Fibroblast of lung (primary cell): ENCODE results near the gene HNF4A.

ENCODE experiments used
- EZH2 ChIP-seq: IDR thresholded peaks from 2 replicates; pipeline ENCODE4 v1.5.1; 2012; ENCODE audit warnings: low read length, control low read depth, mild to moderate bottlenecking; ENCODE audit errors: missing control alignments
- TF ChIP-seq, protein P1 (sequence below), 2 donors: IDR thresholded peaks in 1 of 2; conservative IDR thresholded peaks in 1 of 2; 1 replicate in 1 of 2; 2 replicates in 1 of 2; pipeline ENCODE4 v1.5.1; 2011 to 2012; ENCODE audit warnings: low read length in 2 of 2, control low read depth in 1 of 2, inconsistent platforms in 1 of 2, low read depth in 1 of 2, mild to moderate bottlenecking in 1 of 2

DNA sequence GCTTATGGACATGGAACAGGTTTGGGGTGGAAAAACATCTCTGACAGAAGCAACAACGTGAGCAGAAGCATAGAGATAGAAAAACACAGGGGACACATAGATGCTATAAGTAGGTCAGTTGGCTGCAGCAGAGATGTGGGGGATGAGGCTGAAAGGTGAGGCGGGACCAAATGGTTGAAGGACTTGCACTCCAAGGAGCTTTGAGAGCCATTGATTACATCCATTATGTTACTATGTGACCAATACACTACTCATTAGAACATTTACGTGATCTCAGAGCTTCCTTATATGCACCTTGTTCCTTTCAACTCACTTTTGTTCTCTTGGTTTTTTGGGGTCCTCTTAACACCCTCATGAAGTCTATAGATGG, 72.3 kb downstream of the HNF4A start:
- TF ChIP-seq, protein P1, sequence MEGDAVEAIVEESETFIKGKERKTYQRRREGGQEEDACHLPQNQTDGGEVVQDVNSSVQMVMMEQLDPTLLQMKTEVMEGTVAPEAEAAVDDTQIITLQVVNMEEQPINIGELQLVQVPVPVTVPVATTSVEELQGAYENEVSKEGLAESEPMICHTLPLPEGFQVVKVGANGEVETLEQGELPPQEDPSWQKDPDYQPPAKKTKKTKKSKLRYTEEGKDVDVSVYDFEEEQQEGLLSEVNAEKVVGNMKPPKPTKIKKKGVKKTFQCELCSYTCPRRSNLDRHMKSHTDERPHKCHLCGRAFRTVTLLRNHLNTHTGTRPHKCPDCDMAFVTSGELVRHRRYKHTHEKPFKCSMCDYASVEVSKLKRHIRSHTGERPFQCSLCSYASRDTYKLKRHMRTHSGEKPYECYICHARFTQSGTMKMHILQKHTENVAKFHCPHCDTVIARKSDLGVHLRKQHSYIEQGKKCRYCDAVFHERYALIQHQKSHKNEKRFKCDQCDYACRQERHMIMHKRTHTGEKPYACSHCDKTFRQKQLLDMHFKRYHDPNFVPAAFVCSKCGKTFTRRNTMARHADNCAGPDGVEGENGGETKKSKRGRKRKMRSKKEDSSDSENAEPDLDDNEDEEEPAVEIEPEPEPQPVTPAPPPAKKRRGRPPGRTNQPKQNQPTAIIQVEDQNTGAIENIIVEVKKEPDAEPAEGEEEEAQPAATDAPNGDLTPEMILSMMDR (conservative IDR thresholded peaks at IDR 0.05 in 1 of 2, IDR thresholded peaks at IDR 0.05 in 1 of 2; ENCODE audit: low read depth in 1 of 2, low read length in 2 of 2) = no peak
- no peak for TF ChIP-seq EZH2
